ENCODE measurements around the gene SCUBE1.

DNA sequence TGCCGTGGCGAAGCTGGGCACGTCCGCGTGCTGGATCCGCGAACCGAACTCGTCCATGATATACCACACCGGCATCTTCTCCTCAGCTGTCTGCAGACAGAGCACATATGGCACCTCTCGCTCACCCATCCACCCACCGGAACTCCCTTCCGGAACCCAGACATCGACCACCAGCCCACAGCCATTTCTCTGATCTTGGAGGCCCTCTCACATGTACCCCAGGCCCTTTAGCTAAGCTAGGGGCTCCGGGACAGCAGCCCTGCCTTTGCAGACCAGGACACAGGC, 163.3 kb downstream of the SCUBE1 start:
- TF ChIP-seq, protein P1, sequence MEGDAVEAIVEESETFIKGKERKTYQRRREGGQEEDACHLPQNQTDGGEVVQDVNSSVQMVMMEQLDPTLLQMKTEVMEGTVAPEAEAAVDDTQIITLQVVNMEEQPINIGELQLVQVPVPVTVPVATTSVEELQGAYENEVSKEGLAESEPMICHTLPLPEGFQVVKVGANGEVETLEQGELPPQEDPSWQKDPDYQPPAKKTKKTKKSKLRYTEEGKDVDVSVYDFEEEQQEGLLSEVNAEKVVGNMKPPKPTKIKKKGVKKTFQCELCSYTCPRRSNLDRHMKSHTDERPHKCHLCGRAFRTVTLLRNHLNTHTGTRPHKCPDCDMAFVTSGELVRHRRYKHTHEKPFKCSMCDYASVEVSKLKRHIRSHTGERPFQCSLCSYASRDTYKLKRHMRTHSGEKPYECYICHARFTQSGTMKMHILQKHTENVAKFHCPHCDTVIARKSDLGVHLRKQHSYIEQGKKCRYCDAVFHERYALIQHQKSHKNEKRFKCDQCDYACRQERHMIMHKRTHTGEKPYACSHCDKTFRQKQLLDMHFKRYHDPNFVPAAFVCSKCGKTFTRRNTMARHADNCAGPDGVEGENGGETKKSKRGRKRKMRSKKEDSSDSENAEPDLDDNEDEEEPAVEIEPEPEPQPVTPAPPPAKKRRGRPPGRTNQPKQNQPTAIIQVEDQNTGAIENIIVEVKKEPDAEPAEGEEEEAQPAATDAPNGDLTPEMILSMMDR (IDR thresholded peaks at IDR 0.05; ENCODE audit: control extremely low read depth in 1 of 3, insufficient read depth in 1 of 3, low read depth in 1 of 3, low read length in 3 of 3), result no peak
- TF ChIP-seq POLR2A (IDR thresholded peaks at IDR 0.05; ENCODE audit: control extremely low read depth in 1 of 2, low read depth in 2 of 2, low read length in 2 of 2) (no peak), EZH2 (IDR thresholded peaks at IDR 0.05; ENCODE audit: low read depth, low read length, severe bottlenecking) (no peak), SIN3A (conservative IDR thresholded peaks at IDR 0.05 in 1 of 2, IDR thresholded peaks at IDR 0.05 in 1 of 2; ENCODE audit: low read depth in 1 of 2, low read length in 2 of 2) (no peak), SP1 (IDR thresholded peaks at IDR 0.05; ENCODE audit: low read depth, low read length) (no peak), NANOG (IDR thresholded peaks at IDR 0.05; ENCODE audit: insufficient read depth, low read depth, low read length, poor library complexity, severe bottlenecking) (no peak), TBP (IDR thresholded peaks at IDR 0.05; ENCODE audit: low read depth, low read length) (no peak), CREB1 (IDR thresholded peaks at IDR 0.05) (no peak), YY1 (IDR thresholded peaks at IDR 0.05; ENCODE audit: low read depth, low read length) (no peak), EGR1 (IDR thresholded peaks at IDR 0.05; ENCODE audit: borderline replicate concordance, low read depth, low read length) (no peak), RAD21 (IDR thresholded peaks at IDR 0.05 in 1 of 2, conservative IDR thresholded peaks at IDR 0.05 in 1 of 2; ENCODE audit: low read depth in 2 of 2, low read length in 2 of 2) (no peak), POLR2AphosphoS5 (IDR thresholded peaks at IDR 0.05; ENCODE audit: low read depth, low read length) (no peak)
- TF ChIP-seq, protein P2, sequence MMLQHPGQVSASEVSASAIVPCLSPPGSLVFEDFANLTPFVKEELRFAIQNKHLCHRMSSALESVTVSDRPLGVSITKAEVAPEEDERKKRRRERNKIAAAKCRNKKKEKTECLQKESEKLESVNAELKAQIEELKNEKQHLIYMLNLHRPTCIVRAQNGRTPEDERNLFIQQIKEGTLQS (IDR thresholded peaks at IDR 0.05; ENCODE audit: insufficient read depth, low read depth, low read length), result no peak
